Measurements from ENCODE around the gene OBP2B. TPM values are rescaled to one million over a fixed set of nuclear protein-coding genes. Genes with fewer than 3 reads are reported as not detected.
A peak's percentile ranks its signal among the peaks of the same experiment; 100 is the strongest.
"Not testable (repeated sequence)": the region's sequence is repeated elsewhere in the genome, so short reads cannot be mapped to it uniquely, and the experiment has no call there.

The OBP2B gene
- total RNA-seq, 1 experiment from 2014 or later, result not detected

- not testable (repeated sequence) for DNase-seq (ENCODE audit: low read depth)
Measured at GRCh38 chr9:133223159-133223756, 14.2 kb upstream of the OBP2B start.

- DNase-seq (ENCODE audit: low read depth), result not testable (repeated sequence)
Measured at GRCh38 chr9:133221994-133222393, 12.9 kb upstream of the OBP2B start.

DNA sequence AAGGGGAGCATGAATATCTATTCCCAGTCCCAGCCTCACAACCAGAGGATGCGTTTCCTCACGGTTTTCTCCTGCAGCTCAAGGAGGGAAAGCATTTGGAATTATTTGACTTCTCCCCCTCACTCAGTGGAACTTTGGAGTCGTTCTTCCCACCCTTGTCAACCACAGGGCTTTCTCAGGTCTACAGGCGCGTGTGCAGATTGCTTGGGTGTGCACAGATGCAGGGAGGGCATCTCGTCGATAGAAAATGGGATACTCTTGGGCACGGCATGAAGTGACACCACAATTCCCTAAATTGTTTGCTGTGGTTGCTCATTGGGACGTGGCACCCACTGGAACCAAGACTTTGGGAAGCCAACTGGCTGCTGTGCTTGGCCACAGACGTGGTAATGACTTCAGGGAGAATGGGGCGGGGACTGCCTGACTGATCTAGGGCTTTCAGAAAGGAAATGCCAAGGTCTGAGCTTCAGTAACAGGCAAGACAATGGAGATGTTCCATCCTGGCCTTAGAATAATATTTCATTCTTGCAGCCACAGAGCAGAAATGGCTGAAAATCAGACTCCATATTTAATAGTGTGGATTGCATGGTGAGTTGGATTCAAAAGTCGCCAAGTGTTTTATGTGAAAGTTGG, 12.2 kb upstream of the OBP2B start:
- DNase-seq (ENCODE audit: low read depth), result no peak

GRCh38 chr9:133218049-133218975, 9.3 kb upstream of the OBP2B start:
- not testable (repeated sequence) for DNase-seq (ENCODE audit: low read depth)

DNA sequence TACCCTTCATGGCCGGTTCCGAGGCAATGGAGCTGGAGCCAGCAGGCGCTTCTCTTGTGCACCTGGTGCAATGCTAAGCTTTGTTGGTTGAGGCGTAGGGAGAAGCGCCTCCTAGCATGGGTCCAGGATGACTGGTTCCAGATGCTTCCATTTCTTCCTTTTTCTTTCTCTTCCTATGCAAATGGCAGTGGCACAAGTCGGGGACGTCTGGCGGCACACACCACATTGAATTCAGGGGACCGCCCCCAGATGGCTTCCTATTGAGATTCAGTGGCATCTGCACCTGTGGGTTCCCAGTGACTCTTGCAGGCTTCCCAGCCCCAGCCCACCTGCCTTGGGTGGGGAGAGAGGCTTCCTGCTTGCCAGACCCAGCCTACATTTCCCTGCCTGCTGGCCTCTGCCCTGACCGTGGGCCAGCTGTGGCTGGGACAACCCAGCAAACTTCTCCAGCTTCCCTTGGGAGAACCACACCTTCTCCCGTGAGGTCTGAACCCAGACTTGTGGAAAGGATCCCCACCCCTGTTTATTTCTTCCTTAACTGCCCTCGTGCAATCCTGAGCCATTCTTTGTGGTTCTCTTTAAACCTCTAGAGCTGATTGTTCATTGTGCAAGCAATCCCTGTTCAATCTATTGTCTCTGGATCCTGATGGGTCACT, 8.4 kb upstream of the OBP2B start:
- not testable (repeated sequence) for DNase-seq (ENCODE audit: low read depth)

DNA sequence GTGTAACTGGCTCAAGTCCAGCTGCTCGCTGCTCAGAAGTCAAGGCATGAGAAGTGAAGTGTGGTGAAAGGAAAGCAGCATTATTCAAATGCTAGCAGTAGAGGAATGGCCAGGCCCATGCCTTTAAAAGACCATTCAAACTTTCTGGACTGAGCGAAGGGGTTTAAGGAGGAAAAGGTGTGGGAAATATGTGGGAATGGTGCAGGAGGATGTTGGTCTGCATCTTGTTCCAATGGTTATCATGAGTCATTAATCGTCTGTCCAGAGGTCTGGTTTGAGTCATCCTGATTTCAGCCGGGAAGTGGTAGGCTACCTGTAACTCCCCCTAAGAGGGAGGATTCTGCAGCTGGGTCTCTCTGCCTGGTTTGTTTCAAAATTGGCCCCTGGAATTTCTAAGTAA, 5.2 kb upstream of the OBP2B start:
- peak; percentile 68 for DNase-seq (ENCODE audit: low read depth)

GRCh38 chr9:133210609-133211008, 1.6 kb upstream of the OBP2B start:
- DNase-seq (ENCODE audit: low read depth), result no peak

GRCh38 chr9:133210202-133210532, 1.1 kb upstream of the OBP2B start:
- DNase-seq (ENCODE audit: low read depth), result no peak

DNA sequence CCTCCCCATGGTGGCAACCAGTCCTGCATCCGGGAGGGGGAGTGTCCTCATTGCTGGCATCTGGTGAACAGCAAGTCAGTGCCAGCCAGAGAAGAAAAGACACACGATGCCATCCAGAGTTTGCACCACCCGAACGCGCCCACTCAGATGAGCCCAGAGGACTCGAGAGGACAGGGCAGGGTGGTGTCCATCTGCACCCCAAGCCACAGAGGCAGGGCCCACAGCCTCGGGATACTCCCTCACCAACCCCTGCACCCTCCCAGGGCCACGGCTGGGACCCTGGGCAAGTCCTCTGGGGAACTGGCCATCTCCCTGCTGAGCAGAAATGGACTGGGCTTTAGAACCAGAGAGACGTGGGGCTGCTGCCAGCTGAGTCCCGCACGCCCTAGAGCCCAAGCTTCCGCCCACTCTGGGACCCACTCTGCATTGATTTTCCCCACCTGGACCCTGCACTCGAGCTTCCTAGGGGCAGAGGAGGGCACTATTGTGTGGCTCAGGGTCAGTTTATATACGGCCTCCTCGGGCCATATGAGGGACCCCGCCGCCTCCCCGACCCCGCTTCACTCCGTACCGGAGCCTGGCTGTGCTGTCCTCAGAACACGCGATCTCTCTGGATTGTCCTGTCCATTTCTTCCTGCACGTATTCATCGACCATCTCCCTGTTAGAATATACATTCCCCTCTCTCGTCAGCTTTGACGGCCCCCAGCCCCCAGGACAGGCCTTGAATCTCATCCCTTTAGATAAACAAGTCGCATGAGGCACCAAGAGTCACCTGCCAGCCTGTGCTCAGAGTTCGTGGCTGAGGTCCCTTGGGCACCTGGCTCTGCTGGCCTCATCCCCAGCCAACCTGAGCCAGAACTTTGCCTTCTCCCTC, 514 bp upstream of the OBP2B start:
- not testable (repeated sequence) for DNase-seq (ENCODE audit: low read depth)

DNA sequence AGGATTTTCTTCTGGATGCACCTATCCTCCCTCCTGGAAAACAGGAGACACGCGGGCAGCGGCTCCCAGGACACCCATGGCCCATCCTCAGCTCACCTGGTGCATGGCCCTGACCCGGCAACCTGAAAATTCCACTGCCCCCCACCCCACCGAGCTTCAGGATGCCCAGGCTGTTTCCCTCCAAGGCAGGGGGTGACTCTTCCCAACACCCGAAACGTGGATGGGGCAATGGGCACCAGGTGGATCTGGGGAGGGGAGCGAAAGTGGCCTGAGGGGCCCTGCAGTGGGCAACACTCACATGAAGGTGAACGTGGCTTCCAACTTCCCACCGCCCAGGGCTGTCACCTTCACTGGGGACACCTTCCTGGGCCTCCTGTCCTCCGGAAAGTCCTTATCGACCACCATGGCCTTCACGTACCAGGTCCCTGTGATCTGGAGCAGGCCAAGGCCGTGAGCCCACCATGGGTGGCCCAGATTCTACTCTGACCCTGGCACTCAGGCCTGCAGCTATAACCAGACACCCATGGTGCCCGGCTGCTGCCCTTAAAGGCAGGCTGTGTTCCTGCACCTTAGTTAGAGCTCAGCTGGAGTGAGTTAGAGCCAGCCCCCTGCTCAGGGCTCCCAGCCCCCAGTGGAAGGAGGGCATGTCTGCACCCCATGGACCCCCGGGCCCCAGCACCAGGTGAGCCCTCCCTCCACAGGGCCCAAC, 725 bp downstream of the OBP2B start:
- DNase-seq (ENCODE audit: low read depth), result not testable (repeated sequence)

- no peak for DNase-seq (ENCODE audit: low read depth)
Measured at GRCh38 chr9:133207540-133208170, 1.4 kb downstream of the OBP2B start.

- DNase-seq (ENCODE audit: low read depth), result no peak
Measured at GRCh38 chr9:133207021-133207531, 2.0 kb downstream of the OBP2B start.

GRCh38 chr9:133205996-133206931, 2.8 kb downstream of the OBP2B start:
- DNase-seq (ENCODE audit: low read depth), result no peak

DNA sequence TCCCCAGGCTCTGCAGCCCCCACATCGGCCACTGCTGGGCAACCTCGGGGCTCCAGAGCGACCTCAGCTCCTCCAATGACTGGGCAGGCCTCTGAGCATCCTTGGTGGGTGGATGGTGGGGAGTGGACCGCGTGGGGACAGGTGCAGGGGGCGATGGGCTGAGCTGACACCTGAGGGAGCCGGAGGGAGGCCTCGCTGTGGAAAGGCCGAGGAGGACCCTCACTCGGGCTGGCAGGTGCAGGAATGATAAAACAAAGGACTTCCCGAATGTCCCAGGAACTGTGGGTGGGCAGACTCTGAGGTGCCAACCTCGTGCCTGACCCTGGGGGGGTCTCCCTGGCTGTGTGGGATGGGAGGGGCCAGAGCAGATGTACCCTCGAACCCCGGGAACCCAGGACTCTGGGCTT, 3.6 kb downstream of the OBP2B start:
- DNase-seq (ENCODE audit: low read depth), result not testable (repeated sequence)

DNA sequence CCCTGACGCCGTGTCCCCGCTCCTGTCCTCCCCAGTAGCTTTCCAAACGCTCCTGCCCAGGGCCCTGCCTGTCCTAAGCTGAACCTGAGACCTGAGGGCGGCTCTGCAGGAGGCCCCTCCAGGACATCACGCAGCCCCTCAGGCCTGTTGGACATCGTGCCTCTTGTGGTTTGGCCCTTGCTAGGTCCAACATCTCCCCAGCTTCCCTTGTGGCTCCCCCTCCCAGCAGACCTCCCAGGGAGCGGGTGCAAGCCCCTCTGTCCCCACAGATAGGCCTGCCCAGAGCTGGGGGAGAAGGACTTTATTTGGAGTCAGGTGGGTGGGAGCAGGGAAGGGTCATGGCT, 4.1 kb downstream of the OBP2B start:
- DNase-seq (ENCODE audit: low read depth), result no peak

- DNase-seq (ENCODE audit: low read depth), result no peak
Measured at GRCh38 chr9:133204335-133204992, 4.6 kb downstream of the OBP2B start.

DNA sequence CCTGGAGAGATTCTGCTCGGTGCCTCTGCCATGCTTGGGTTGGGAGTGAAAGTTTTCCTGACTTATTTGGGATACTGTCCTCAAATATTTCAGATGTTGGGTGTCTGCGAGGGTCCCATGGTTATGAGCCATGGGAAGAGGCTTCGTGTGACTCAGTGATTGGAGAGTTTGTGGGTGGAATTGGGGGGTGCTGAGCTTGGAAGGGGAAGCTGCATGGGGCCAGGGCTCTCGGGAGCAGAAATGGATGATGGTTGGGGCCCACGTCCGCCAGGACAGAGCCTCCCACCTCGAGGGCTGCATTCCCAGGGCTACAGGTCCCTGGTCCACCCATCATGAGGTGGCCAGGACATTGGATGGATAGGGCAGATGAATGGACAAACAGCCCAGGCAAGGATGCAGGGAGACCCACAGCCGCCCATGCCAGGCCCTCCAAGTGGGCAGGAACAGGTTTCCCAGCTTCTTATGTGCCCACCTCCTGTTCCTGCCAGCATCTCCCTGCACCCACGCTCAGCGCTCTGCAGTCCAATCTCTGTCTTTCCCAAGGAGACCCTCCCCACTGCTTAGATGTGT, 5.5 kb downstream of the OBP2B start:
- no peak for DNase-seq (ENCODE audit: low read depth)

Data from HT1080 (cell line).